ENCODE data around the gene OSTM1.

Gene OSTM1, protein sequence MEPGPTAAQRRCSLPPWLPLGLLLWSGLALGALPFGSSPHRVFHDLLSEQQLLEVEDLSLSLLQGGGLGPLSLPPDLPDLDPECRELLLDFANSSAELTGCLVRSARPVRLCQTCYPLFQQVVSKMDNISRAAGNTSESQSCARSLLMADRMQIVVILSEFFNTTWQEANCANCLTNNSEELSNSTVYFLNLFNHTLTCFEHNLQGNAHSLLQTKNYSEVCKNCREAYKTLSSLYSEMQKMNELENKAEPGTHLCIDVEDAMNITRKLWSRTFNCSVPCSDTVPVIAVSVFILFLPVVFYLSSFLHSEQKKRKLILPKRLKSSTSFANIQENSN

DNA sequence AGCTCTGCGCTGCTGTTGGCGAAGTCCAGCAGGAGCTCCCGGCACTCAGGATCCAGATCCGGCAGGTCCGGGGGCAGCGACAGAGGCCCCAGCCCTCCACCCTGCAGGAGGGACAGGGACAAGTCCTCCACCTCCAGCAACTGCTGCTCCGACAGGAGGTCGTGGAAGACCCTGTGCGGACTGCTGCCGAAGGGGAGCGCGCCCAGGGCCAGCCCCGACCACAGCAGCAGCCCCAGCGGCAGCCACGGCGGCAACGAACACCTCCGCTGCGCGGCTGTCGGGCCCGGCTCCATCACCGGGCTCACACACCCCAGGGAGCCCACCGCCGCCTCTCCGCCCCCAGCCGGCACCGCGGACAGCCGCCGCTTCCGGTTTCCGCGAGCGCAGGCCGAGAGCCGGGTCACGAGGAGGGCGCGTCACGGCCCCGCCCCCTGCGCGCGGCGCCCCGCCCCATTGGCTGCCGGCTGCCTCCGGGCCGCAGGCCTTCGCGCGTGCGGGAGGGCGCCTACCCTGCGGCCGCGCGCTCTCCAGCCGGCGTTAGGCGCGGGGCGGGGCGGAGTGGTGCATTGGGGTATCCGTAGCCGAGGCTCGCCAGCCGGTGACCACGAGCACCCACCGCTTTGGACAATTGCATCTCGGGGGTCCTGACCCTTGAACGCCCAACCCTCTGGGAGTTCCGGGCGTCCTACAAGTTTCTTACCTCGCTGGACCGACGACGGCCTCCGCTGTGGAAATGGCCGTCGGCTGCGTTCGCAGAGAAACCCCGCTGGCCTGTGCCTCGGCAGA is at the start of gene OSTM1:
Gene OSTM1, minus strand, starts transcription at position 383 of the 786 bp plus-strand sequence. Its CDS starts 90 bp downstream, at position 293.
- peak; percentile 13 for DNase-seq

DNA sequence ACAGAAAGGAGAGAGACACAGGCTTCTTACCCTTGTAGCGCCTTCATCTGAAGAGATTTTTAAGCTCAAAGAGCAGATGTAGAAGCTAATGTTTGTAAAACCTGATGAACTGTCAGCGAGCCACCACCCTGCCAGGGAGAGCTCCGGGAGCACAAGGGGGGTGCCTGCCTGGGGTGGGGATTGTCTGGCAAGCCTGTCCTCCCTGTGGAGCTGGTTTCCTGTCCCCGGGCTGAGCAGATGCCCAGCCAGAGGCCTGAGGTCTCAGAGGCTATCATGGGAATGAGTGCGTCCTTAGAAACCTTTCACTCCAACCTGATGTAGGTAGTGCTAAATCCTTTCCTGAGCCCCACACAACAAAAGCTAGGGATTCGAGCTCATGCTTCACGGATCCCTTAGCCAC is 49.4 kb upstream of the OSTM1 start:
- no peak for DNase-seq

GRCh38 chr6:108123481-108123929 is 49.0 kb upstream of the OSTM1 start:
- DNase-seq = no peak

DNA sequence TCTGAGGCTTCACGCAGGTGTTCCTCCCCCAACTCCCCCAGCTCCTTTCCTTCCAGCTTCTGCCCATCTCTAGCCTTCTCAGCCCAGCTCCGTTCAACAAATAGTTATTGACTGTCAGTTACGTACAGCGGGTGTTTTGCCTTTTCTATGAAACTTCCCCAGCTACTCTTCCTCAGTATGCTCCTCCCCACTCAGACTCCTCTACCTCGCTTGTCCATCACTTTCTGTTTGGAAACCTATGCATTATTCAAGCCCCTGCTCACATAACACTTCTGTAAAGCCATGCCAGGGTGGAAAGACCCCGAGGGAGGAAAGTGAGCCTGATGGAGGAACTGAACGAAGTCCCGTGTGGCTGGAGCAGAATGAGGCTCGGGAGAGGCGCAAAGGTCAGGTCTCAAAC is 47.1 kb upstream of the OSTM1 start:
- no peak for DNase-seq

DNA sequence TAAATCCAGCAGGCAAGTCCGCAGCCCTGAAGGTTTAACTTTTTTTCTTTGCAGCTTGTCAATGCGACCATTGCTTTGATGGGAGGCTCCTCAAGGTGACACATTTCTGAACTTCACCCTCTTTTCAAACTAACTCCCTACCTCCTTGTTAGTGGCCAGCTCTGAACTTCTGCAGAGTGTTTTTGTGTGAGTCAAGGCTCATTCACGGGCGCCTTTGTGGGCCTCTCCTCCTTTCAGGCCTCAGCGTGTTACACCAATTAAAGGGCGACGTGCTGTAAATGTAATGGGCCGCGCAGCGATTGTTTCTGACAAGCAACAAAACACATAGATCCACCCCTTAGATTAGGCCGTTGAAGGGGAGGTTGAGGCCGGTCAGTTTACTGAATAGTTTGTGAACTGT is 45.8 kb upstream of the OSTM1 start:
- no peak for DNase-seq

- no peak for DNase-seq
These were observed 45.2 kb upstream of the OSTM1 start for GRCh38 chr6:108119769-108120141.

- DNase-seq = no peak
These were observed 44.5 kb upstream of the OSTM1 start for GRCh38 chr6:108118810-108119768.

DNA sequence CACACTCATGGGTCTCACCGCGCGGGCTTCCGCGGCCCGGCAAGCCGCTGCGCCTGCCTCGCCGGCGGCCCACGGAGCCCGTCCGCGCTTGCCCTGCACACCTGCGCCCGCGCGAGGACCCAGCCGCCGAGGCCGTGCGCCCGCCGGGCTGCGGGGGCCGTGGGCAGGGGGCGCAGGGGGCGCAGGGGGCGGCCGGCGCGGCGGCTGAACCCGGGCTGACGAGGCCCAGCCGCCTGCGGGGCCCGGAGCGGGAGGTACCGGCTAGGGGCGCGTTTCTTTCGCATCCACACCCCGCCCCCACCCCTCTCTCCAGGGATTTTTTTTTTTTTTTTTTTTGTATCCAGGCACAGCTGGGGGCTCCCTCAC is 43.8 kb upstream of the OSTM1 start:
- no peak for DNase-seq

DNA sequence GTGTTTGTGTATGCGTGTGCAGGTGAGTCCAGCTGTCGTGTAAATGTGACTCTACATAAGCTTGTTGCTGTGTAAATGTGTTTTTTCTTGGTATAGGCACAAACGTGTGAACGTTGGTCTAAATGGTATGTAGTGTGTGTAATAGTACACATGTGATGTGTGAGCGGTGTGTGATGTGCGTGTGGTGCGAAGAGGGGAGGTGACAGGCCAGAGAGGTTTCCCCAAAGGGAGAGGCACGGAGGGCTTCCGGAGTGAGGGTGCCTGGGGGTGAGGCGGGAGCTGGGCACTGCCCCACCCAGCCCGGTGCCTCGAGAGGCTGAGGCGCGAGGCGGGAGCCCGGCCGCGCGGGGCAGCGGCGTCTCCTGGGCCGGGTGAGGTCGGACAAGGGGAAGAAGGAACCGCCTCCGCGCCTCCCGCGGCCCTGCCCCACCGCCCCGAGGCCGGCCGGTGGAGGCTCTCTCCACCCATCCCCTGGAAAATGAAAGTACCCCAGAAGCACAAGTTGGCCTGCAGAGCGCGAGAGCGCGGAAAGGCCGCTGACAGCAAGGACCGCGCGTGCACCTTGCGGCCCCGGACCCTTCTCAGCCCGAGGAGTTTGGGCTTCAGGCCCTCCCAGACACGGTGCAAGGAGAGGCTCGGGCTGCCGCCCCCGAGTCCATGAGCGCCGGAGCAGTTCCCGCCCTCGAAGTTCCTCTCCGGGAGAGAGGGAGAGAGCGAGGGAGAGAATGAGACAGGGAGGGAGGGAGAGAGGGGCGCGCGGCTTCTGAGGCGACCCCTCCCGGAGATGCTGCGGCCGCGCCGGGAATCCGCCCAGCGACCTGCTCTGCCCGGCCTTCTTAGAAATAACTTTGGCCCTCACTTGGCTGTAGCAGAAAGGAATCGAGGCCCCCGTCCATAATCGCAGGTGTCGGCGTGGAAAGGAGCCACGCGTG is 43.2 kb upstream of the OSTM1 start:
- DNase-seq = no peak

GRCh38 chr6:108116546-108117426 is 42.2 kb upstream of the OSTM1 start:
- no peak for DNase-seq

GRCh38 chr6:108115598-108116058 is 41.1 kb upstream of the OSTM1 start:
- no peak for DNase-seq

GRCh38 chr6:108114841-108115597 is 40.5 kb upstream of the OSTM1 start:
- DNase-seq = peak; percentile 27

DNA sequence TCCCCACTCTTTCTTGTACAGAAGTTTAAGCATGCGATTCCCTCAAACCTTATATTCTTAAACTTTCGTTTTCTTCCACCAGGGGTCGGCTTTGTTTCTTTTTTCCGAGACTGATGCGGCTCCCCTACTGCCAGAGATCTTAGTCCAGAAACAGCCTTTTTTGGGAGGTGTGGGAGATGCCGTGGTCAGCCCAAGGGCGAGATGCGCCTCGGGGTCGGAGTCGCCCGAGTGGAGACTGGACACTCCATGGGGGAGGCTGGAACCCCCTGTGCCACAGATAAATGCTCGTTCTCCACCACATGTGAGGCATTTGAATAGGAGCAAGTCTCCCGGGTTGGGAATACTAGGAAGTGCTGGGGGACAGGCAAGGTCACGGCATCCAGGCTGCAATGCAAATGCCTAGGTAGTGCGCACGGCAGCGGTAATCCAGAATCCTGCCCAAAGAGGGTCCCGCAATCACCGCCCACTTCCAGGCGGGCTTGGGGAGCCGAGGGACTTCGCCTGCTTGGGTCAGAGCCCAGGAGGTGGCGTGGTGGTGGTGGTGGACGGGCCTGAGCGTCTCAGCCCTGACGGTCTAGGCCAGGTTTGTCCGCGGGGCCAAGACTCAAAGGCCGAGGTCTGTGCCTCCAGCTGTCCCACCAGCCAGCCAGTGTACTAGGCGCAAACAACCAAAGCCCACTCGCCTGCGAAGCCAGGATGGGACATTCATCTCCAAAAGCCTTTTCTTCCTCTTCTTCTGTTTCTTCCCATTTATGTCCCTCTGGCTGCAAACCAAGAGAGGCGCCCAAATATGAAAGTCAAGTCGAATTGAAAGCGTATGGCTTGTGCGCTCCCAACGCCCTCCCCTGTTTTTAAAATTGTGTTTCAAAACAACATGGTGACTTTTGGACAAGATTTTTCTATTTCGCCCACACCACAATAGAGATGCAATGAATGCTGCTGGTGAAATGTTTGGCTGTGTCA is 39.3 kb upstream of the OSTM1 start:
- DNase-seq = no peak

GRCh38 chr6:108108374-108108773 is 33.8 kb upstream of the OSTM1 start:
- no peak for DNase-seq

DNA sequence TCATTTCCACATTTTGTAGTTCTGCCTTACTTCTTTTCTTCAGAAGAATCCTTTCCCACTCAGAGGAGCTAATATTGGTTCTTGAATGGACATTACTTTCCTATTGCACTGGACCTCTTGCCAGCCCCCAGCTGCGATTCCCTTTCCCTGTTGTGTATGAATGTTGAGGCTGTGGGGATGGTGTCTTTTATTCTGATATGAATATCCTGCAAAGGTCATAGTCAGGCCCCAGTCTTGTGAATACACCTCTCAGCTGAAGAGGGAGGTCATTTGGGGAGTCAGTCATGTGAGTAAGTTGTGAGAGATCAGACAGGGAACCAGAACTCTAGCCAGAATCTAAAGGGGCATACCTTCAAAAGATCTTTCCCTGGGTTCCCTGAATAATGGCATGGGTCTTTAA is 32.6 kb upstream of the OSTM1 start:
- DNase-seq = no peak

- DNase-seq = no peak
These were observed 32.2 kb upstream of the OSTM1 start for GRCh38 chr6:108106694-108107093.

DNA sequence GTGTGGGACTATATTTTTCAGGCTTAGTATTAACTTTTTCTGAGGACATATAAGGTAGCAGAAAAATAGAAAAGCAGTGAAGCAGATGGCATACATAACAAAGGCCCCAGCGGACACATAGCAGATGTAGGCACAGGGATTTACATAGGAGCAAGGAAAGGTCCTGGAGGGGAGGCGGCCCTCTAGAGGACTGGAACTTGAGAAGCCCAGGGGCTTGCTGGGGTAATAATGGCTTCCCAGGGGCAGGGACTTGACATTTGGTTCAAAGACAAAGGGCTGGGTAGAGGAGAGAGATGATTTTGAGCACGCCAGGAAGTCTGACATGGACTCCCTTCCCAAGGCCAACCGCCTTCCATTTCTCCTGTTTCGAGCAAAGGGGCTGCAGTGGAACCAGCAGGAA is 31.7 kb upstream of the OSTM1 start:
- no peak for DNase-seq

DNA sequence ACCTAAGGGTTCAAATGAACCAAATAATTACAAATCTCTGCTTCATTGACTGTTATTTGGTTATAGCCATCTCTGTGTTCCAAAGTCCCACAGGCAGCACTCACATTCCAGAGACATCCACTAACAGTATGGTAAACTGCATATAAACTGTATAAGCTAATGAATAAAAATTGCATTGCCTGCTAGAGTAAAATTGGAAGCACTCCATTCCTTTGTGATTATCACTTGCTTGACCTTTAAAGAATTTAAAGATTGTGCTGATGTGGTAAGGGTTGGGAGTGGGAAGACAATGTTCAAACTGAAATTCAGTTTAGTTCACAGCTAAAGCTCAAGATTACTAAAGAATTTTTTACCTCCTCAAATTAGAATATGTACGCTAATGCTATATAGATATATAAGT is 31.0 kb upstream of the OSTM1 start:
- no peak for DNase-seq

DNA sequence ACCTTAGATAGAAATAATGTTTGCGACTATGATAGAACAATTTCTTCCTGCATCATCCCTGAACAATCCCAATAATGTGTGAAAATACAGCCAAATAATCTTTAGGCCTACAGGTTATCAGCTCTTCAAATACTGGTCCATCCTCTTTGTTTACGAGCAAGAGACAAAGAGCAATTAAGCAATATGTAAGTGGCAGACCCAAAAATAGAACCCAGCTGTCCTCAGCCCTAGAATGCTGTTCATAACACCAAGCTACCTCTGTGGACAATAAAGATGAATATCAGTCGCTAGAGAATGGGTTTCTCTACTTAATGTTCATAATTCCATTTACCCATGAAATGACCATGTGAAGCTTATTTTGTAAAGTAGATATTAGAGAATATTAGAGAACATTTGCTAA is 28.4 kb upstream of the OSTM1 start:
- DNase-seq = no peak

Measured in NCI-H510A (cell line).